ENCODE data around the gene TRIP13.

- TF ChIP-seq POLR2AphosphoS5 (IDR thresholded peaks at IDR 0.05; ENCODE audit: borderline replicate concordance, low read depth, low read length), result no peak
- no peak for TF ChIP-seq EZH2 (IDR thresholded peaks at IDR 0.05)
These were observed 64.5 kb downstream of the TRIP13 start for GRCh38 chr5:956941-957747.
